NCI-H748 (cell line): Measurements from ENCODE around the gene DGLUCY.
"Not testable (repeated sequence)": the region's sequence is repeated elsewhere in the genome, so short reads cannot be mapped to it uniquely, and the experiment has no call there.

Experiments used
- DNase-seq: peaks from one replicate; lab custom pipeline; 2025; ENCODE audit not compliant: unreplicated experiment; lab: John Stamatoyannopoulos, UW

Gene DGLUCY

DNA sequence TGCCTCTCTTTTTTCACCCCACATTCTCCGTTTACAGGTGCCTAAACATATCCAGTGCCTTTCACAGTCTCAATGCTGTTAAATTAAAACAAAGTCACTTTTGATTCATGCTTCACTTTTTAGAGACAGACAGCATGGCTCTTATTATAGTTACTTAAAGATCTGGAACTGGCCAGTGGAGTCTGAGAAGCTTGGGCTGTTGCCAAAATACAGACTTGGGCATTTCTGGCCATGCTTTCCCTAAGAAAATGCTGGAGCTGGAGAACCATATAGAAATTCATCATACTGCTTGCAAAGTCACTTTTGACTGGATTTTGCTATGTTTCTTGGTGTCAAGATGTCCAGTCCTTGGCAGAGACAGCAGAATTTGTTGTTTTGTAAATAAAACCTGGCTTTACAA, 142.8 kb downstream of the DGLUCY start:
- no peak for DNase-seq

DNA sequence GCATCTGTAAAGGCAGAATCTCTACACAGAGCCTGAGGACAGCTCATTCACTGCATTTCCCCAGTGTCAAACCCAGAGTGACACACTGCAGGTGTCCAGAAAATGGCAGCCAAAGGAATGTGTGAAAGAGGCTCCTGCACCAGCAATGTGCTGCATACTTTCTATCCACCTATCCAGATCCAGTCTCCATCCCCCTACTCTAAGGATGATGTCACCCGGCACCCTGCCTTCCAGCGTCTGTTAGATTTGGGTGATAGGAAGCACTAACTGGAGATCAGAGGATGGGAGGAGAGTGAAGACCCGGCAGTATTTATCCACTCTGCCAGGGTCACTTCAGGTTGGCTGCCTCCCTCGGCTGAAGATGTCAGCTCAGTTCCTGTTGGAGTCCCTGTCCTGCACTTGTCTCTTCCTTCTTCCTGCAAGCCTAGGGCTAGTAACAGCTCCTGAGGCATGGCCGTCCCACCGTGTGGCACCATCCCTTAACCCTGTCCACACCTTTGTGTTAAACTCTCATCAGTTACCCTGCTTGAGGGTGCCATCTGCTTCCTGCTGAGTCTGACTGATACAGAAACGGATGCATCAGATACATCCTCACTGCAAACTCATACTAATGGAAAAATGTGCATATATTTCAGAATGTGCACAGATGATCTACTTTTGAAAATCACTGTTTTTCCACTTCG, 143.6 kb downstream of the DGLUCY start:
- DNase-seq, result no peak

DNA sequence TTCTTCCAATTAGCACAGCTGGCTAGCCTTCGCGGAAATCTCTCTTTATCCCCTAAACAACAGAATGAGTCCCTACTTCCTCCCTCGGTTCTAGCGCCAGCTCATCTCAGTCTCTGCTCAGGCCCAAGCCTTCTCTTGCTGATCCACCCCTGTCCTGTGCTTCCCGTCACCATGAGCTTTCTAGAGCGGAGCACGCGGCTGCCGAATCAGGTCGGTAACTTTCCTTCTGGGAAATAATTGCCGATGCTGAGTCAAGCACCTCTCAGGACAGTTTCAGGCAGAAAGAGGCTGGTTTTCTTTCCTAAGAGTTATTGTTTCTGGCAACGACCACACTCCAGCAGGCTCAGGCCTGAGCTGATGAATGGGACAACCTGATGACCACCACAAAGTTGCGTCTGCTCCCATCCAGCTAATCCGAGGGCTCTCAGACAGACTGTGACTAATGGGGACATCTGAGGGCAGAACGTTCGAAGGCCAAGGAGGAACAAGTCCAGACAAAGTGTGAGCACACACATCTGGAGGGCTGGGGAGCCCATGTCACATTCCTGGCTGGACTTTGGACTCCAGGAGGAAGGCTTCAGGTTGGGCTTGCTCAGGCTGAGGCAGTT, 144.2 kb downstream of the DGLUCY start:
- DNase-seq, result peak; percentile 26

DNA sequence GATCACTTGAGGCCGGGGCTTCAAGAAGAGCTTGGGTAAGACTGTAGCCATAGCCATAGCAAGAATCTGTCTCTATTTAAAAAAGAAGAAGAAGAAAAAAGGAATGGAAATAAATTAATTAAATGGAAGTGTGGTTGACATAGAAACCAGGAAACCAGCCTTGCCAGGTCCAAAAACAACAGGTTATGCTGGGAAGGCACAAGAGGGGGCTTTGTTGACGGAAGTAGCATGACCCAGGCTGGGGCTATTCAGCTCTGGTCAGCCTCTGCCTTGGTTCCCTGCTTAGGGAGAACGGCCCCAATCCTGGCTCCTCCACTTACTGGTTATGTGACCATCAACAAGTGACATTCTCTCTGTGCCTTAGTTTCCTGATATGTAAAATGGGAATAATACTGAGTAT, 145.0 kb downstream of the DGLUCY start:
- DNase-seq, result no peak

DNA sequence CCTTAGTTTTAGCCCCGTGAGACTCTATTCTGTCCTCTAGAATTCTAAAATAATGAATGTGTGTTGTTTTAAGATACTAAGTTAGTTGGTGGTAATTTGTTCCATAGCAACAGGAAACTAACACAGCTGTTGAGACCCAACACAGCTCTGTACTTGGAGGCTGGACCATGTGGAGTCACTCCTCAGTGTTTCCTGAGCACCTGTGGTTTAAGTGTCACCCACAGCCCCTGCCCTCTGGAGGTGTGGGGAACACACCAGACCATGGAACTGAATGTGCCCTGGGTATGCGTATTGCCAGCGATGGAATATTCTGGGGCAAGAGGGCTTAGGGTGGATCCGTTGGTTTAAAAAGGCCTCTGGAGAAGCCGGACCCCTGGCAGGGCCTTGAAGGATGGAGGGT, 147.2 kb downstream of the DGLUCY start:
- DNase-seq, result no peak

DNA sequence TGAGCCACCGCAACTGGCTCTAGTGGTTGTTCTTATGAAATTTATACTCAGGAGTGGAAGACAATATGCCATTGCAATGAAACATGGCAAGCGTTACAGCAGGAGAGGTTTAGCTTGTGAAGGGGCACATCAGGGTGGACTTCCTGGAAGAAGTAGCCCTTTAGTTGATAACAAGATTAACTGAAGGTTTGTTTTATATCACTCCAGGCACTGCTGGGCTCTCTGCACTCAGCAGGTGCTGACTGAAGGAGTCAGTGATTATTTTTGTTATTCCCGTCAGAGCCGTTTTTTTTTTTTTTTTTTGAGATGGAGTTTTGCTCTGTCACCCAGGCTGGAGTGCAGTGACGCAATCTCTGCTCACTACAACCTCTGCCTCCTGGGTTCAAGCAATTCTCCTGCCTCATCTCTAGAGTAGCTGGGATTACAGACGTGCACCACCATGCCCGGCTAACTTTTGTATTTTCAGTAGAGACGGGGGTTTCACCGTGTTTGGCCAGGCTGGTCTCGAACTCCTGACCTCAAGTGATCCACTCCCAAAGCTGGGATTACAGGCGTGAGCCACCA, 148.2 kb downstream of the DGLUCY start:
- no peak for DNase-seq

DNA sequence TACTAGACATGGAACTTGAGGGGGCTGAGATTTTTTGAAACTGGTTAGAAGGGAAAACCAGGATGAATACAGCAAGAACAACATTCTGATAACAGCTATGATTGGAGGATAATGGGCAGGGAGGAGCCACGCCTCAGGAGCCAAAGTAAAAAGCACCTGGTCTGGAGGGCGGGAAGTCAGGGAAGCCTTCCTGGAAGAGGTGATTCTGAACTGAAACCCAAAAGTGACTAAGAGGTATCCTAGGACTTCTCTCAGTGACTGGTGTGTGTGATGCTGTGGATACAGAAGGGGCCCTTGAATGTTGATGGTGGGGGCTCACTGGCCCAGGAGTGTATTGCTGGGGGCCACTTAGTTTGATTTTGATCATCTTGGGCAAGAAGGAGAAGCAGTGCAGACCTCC, 149.5 kb downstream of the DGLUCY start:
- no peak for DNase-seq

DNA sequence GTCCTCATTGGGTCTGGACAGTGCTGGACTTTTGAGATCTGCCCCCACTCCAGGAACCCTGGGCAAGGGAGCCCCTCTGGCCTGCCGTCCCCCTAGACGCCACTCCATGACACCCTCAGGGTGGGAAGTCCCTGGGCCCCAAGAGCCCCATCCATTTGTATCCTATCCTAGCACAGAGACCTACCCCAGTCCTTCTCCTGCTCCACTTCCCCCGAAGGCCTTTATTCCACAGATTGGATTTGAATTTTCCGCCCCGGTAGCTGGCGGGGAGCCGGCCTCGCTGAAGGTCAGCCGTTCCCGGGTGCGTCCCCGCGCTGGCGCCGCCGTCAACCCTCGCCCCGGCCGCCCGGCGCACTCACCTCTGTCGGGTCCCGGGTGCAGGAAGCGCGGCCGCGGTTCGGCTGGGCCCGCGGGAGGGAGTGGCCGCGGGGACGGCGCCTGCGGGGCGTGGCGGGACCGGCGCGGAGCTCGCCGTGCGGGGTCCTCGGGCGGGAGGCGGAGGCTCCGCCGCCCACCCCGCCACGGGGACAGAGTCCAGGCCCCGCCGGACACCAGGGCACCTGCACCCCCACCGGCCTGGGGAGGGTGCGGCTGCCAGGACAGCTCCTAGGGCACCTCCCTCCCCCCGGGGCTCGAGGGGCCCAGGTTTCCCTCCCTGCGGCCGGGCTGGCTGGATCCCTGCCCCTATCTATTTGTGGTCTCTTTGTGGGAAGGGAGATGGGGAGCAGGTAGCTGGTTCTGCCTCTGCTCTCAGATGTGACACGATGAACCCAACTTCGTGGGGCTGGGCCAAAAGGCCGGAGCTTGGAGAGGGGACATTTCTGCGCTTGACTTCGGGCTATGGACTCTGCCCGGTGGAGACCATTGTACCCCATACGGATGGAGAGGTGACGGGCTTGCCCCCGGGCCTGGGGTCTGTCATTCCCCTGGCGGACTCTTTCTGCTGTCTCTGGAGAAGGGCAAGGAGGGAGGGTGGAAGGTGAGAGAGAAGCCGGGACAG, 150.6 kb downstream of the DGLUCY start:
- peak; percentile 42 for DNase-seq

DNA sequence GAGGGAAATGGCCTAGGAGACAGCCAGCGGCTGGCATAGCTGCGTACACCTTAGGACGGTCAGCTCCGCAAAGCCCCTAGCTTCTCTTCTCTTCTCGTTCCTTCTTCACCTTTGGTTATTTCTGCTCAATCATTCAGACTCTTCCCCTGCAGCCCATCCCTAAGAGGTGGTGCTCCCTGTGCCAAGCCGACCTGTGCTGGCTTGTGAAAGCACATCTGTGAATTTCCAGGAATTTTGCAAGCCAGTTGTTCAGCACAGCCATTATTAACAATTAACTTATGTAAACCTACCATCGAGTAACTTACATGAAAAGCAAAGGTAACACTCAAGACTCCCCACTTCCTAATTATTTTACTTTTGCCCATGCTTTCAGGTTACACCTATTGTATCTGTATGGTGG, 151.5 kb downstream of the DGLUCY start:
- DNase-seq, result no peak

DNA sequence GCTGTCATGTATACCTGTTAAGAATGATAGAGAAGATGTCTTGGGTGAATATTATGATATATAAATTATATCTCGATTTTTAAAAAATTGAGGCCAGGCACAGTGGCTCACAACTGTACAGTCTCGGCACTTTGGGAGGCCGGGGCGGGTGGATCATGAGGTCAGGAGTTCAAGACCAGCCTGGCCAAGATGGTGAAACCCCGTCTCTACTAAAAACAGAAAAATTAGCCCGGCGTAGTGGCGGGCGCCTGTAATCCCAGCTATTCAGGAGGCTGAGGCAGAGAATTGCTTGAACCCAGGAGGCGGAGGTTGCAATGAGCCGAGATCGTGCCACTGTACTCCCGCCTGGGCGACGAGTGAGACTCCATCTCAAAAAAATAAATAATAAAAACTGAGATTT, 152.4 kb downstream of the DGLUCY start:
- DNase-seq, result not testable (repeated sequence)

DNA sequence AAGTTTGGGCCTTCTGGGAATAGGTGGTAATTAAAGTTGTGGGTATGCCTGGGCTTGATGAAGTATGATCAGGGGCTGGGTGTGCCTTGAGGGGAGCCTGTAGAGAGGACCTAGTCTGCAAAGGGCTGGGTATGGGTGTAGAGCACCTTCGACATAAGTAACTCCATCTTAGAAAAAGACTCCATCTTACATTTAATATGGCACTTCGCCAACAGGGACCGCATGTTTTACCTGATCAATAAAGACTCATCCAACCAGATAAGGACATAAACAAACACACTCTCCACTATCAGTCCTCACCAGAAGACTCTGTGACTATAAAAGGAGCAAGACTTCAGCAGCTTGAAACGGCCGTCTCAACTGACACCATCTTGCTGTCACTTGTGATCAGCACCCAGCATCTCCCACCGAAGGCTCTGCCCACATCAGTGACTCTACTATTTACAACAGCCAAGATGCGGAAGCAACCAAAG, 154.1 kb downstream of the DGLUCY start:
- no peak for DNase-seq

DNA sequence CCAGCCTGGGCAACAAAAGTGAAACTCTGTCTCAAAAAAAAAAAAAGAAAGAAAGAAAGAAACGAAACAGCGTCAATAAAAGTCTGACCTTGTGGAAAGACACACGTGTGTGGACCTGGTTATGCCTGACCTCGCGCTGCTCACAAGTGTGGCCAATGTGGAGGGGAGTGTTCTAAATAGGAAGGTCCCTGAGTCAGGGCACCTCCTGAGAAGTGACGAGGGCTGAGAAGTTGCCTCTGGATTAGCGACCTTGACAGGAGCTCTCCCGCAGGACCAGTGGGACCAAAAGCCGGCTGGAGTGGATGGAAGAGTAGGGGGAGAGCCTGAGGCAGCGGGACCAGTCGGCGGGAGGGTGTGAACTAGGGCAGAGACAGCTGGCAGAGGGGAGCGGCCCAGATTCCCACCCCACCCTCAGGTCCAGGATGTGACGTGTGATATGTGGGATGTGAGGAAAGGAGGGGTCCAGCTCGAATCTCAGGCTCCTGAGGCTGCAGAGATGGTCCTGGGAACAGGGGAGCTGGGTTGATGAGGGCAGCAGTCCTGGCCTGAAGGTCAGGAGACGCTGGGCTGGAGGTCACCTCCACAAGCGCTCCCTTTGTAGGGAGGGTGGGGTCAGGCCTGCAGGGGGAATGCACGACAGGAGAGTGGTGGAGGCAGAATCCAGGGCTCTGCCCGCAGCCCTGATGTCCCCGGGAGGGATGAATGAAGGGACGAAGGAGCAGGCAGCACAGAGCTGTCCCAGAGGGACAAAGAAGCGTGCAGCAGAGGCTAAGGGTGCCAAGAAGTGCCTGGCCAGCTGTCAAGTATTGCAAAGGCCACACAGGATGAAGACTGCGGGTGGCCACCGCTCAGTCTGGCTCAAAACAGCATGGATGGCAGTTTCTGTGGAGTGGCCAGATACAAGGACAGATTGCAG, 155.5 kb downstream of the DGLUCY start:
- no peak for DNase-seq

DNA sequence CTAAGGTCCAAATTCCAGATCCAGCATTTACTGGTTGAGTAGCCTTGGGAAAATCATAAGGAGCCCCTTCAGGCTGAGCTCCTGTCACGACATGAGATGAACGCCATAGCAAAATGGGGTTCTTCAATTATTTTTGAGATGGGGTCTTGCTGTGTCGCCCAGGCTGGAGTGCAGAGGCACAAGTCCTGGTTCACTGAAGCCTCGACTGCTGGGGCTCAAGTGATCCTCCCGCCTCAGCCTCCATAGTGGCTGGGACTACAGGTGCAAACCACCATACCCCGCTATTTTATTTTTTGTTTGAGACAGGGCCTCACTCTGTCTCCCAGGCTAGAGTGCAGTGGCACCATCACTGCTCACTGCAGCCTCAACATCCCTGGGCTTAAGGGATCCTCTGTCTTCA, 156.3 kb downstream of the DGLUCY start:
- DNase-seq, result no peak

DNA sequence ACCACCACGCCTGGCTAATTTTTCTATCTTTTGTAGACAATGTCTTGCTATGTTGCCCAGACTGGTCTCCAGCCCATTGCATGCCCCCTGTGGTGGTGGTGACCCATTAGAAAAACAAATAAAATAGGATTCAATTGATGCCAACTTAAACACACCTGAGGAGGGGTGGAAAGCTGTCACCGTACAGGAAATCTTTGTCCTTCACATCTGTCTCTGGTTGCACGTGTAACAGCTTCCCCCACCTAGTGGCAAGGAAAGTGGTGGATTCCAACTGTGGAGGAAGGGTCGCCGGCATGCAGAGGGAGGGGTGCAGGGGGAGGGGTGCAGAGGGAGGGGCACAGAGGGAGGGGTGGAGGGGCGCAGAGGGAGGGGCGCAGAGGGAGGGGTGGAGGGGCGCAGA, 156.7 kb downstream of the DGLUCY start:
- DNase-seq, result peak; percentile 49

DNA sequence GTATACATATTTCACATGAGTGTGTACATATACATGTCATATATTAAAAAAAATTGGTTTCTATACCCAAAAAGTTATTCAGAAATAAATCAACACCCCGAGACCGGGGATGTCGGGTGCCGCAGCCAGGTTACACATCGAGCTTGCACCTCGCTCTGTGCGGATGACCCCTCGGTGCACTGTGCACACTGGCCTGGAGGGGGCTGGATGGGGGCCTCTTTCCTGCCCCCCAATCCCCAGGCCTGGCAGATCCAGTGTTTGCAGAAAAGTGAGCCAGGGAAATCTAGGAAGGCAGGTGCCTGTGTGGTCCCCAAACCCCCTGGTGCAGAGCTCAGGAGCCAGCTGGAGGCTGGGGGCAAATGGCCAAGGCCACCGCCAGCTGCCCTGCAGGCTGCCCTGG, 157.8 kb downstream of the DGLUCY start:
- DNase-seq, result no peak

DNA sequence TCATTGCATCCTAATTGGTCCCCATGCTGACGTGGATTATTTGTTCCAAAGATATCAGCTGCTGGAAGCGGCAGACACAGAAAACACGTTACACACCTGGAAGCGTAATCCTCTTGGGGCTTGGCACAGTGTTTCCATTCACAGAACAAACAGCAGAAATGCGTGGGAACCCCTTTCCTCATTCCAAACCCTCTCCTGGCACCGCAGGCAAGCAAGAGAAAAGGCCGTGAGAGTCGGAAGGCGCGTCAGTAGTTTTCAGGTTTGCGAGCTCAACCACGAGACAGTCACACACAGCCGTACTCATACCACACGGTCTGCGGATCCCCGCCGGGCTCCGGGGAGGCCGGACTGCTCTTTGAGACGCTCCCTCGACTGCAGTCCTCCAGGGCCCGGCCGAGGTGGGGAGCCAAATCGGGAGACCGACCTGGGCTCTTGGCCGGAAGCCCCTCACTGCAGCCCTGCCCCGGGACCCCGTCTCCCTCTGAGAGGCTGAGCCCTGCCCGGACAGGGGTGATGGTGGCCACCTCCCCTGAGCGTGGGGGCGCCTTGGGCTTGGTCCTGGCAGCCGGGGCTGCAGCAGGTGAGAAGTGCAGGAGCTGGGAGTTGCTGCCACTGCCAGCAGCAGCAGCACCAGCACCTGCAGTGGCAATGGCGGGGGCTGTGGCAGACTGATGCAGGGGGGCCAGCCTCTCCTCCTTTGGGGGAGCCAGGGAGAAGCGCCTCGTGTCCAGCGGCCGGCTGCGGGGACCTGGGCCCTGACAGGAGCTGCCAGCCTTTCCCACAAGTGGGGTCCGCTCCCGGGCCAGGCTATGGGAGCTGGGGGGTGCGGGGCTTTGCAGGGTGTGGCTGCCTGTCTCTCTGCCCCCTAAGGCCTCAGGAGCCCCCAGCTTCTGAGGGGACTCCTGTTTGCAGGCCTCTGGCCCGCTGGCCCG, 158.7 kb downstream of the DGLUCY start:
- DNase-seq, result no peak

DNA sequence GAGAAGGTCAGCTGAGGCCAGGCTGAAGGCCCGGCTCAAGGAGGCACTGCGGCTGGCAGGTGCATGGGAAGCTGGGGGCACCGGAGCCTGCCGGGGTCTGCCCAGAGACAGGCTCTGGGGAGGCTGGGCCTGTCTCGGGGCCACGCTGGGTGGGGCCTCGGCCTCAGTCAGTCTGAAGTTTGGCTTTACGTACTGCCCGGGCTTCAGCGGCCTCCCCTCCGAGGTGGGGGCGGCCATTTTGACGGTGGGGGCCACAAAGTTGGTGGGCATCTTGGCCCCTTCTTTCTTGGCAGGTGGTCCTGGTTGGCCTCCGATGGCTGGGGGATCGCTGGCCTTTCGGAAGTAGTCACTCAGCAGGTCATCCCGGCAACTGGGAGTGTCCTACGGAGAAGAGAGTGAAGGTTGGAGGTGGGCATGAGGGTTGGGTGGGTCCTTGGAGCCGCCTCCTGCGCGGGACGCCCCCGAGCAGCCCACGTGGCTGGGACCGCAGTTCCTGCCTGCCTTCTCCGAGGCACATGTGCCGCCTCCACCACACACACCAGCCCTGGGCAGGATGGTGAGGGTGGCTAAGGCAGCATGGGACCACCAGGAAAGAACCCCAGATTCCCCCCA, 159.5 kb downstream of the DGLUCY start:
- no peak for DNase-seq

DNA sequence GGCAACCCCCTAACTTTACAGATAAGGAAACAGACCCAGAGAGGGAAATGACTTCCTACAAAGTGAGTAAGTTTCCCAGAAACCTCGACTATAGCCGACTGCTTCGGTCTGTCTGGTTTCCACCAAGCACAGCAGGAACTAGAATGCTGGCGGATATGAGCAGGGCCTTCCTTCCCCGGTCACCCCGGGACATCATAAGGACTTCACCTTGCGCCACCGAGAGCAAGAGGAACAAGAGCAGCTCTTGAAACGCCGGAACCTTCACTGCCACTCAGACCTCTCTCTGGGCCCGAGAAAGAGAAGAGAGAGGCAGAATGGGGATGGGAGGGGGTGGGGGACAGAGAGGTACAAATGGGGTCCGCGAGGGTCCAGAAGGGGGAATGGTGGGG, 160.0 kb downstream of the DGLUCY start:
- DNase-seq, result no peak

DNA sequence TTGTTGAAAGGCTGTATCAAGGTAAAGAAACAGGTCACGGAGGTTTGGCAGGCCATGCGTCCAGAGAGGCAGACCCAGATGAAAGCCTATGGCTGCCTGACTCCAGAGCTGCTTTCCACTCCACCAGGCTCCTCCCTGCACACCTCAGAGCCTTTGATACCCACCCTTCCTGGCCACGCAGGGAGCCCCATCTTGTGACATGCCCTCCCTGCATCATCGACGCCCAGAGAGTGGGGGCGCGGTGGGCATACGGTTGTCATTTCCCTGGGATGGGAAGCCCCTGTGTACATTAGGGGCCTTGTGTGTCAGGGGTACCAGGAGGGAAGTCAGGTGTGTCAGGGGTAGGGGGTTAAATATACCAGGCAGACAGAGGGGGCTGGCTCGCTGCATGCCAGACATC, 160.9 kb downstream of the DGLUCY start:
- DNase-seq, result no peak
